GM21423 (cell line): Measurements from ENCODE around the gene SLFN14.
"Not testable (repeated sequence)": the region's sequence is repeated elsewhere in the genome, so short reads cannot be mapped to it uniquely, and the experiment has no call there.

Experiments used
- ATAC-seq: cut with Tn5 transposase; IDR thresholded peaks from one replicate; pipeline ENCODE4 v1.9.1; 2021; ENCODE audit warnings: mild to moderate bottlenecking, moderate library complexity; ENCODE audit not compliant: unreplicated experiment

The SLFN14 gene

GRCh38 chr17:35560703-35561102, at the start of gene SLFN14:
TSS of gene SLFN14 (minus strand) at chr17:35560819. CDS start at chr17:35558062, 2,757 bp downstream.
- ATAC-seq = no peak

GRCh38 chr17:35609831-35610230, 49.2 kb upstream of the SLFN14 start:
- ATAC-seq = no peak

GRCh38 chr17:35607239-35607847, 46.7 kb upstream of the SLFN14 start:
- no peak for ATAC-seq

GRCh38 chr17:35605678-35606077, 45.1 kb upstream of the SLFN14 start:
- no peak for ATAC-seq

GRCh38 chr17:35603674-35604073, 43.1 kb upstream of the SLFN14 start:
- no peak for ATAC-seq

- no peak for ATAC-seq
These were observed 37.0 kb upstream of the SLFN14 start for GRCh38 chr17:35597604-35598003.

- ATAC-seq = no peak
These were observed 36.1 kb upstream of the SLFN14 start for GRCh38 chr17:35596530-35597233.

GRCh38 chr17:35596072-35596471, 35.5 kb upstream of the SLFN14 start:
- no peak for ATAC-seq

- ATAC-seq = no peak
These were observed 27.7 kb upstream of the SLFN14 start for GRCh38 chr17:35588196-35588920.

GRCh38 chr17:35587074-35587961, 26.7 kb upstream of the SLFN14 start, which contains the start of gene AP2B1:
TSS of gene AP2B1 (plus strand) at chr17:35587322. CDS start at chr17:35594031, 6,709 bp downstream.
- peak; percentile 84 for ATAC-seq

GRCh38 chr17:35586569-35587073, 26.0 kb upstream of the SLFN14 start:
- ATAC-seq = peak; percentile 15

- no peak for ATAC-seq
These were observed 23.4 kb upstream of the SLFN14 start for GRCh38 chr17:35584061-35584460.

GRCh38 chr17:35578929-35579432, 18.4 kb upstream of the SLFN14 start:
- ATAC-seq = no peak

GRCh38 chr17:35578197-35578928, 17.7 kb upstream of the SLFN14 start, which contains the start of gene PEX12:
TSS of gene PEX12 (minus strand) at chr17:35578571. CDS start at chr17:35578021, 550 bp downstream.
- peak; percentile 88 for ATAC-seq

GRCh38 chr17:35577830-35578196, 17.2 kb upstream of the SLFN14 start:
- ATAC-seq = no peak

- no peak for ATAC-seq
These were observed 15.1 kb upstream of the SLFN14 start for GRCh38 chr17:35575759-35576158.

GRCh38 chr17:35569405-35569804, 8.8 kb upstream of the SLFN14 start:
- no peak for ATAC-seq

GRCh38 chr17:35568561-35568960, 7.9 kb upstream of the SLFN14 start:
- ATAC-seq = no peak

- no peak for ATAC-seq
These were observed 6.3 kb upstream of the SLFN14 start for GRCh38 chr17:35566968-35567367.

- not testable (repeated sequence) for ATAC-seq
These were observed 2.6 kb upstream of the SLFN14 start for GRCh38 chr17:35563181-35563580.
